NCI-H1092 treated with DMSO at 0.1 percent for 48 hours (cell line): ENCODE measurements around the gene SORCS2.

Experiments
- DNase-seq: peaks from one replicate; lab custom pipeline; 2025; lab: John Stamatoyannopoulos, UW

The SORCS2 gene

GRCh38 chr4:7428261-7429068 lies 236.1 kb downstream of the SORCS2 start:
- DNase-seq = no peak

GRCh38 chr4:7429069-7429416 lies 236.7 kb downstream of the SORCS2 start:
- DNase-seq = no peak

DNA sequence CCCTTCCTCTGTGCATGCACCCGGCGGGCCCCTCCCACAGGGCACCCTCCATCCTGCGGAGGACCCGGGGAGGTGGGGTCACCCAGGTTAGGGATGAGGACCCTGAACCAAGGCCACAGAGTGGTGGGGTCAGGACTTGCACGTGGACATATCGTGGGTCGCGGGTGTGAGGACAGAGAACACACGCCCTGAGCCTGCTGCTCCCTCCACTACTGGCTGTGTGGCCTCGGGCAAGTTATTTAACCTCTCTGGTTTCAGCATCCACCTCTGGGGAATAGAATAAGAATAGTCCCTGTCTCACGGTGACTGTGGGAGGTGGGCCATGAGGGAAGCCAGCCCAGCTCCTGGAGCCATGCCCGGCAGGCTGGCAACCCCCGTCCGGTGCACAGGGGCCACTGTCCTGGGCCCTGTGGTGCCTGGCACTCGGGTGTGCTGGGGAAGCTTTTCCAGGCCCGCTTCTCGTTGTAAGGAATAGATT lies 237.3 kb downstream of the SORCS2 start:
- no peak for DNase-seq

- DNase-seq = no peak
Measured at GRCh38 chr4:7430368-7430964, 238.1 kb downstream of the SORCS2 start.

DNA sequence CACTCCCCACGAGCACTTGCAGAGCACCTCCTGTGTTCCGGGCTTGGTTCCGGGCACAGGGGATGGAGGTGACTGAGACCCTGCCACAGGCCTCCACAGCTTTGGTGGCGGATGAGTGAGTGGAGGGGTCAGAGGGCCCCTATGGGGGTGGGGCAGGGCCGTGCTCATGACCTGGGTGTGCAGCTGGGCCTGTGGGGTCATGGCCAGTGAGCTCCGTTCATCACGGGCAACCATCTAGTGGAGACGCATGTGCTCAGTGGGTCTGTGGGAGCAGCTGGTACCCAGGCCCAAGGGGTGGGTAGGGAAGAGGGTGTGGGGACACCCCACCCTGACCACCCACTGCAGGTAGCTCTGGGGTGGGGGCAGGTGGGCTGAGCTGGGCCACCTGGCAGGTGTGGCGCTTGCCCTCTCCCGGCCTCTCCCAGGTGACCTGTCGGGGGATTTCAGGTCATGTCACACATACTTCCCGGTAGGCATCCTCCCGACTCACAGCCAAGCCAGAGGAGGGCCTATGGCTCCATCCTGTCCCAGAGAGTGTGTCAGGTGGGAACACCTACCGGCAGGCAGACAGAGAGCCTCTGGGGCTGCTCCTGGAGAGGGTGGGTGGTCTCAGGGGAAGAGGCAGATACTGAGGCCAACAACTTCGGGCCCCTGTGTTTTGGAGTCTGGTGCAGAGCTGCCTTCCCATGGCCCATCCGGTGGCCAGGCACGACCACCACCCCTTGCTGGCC lies 238.8 kb downstream of the SORCS2 start:
- no peak for DNase-seq

- DNase-seq = no peak
Measured at GRCh38 chr4:7431696-7432530, 239.6 kb downstream of the SORCS2 start.

GRCh38 chr4:7432531-7433375 lies 240.4 kb downstream of the SORCS2 start:
- no peak for DNase-seq

DNA sequence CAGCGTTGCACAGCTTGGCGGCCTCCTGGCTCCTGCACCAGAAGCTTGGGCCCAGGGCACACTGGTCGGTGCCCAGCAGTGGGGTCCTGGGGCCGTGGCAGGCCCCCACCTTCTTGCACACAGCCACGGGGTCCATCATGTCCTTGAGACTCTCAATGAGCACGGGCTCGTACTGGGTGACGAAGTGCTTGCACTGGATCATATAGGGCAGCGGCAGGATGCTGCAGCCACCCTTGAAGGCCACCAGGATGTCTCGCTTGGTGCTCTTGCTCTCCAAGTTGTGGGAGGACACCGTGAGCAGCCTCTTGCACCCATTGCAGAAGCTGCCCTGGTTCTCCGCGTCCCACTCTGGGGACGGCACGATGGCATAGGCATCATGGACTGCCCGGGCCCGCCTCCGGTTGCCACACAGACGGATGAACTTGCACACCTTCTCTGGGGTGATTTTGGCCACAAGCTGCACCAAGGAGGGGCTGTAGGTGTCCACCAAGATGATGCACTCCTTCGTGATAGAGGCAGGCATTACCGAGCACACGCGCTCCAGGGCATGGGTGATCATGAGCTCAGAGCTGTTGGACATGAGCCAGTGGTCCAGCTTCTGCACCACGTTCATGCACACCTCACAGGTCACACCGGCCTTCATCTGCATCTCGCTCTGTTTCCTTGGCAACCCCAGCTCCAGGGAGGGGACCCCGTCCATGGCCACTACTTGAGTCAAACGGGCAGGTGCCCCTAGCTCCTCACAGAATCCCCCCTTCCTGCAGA lies 241.2 kb downstream of the SORCS2 start:
- DNase-seq = no peak

- no peak for DNase-seq
Measured at GRCh38 chr4:7434141-7434765, 241.9 kb downstream of the SORCS2 start.

DNA sequence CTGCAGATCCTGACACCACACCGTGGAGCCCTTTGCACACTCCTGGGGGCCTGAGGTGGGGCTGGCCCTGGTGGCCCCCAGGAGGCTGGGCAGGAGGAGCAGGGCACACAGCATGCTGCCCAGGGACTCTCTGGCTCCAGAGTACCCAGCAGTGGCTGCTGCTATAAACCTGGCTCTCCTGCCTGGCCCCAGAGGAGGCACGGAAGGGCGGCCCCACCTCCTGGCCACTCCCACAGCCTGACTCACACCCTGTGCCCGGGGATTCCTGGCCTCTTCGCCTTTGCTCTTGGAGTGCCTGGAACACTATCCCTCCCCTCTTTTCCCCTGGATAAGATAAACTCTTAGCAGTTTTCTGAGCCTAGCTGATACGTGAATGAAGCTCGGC lies 242.4 kb downstream of the SORCS2 start, which contains the start of gene PSAPL1:
PSAPL1 (minus strand) TSS at position 165 of the 385 bp plus-strand sequence; CDS start at position 114, 51 bp downstream.
- DNase-seq = no peak

DNA sequence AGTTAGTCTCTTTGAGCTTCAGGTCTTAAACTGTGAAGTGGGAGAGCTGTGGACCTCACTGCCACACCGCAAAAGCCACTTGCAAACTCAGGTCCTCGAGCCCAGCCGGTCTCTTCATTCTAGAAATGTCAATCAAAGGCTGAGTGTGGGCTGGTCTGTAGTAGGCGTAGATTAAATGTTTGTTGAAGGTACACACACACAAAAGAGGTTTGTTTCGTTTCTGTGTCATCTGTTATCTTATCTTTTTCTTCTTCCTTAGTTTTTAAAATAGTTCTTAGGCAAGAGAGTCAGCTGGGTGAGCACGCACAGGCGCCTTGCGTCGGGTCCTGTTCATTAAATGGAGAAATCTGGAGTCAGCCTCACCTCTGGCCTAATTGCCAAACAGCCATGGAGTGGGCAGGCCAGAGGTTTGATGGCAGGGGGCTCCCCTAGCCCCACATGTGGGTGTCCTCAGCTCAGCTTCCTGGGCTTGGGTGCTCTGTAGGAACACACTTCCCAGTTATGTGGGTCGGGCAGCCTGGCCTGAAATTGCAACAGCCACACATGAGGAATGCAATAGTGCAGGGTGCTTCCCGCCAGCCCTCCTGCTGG lies 243.2 kb downstream of the SORCS2 start:
- no peak for DNase-seq

DNA sequence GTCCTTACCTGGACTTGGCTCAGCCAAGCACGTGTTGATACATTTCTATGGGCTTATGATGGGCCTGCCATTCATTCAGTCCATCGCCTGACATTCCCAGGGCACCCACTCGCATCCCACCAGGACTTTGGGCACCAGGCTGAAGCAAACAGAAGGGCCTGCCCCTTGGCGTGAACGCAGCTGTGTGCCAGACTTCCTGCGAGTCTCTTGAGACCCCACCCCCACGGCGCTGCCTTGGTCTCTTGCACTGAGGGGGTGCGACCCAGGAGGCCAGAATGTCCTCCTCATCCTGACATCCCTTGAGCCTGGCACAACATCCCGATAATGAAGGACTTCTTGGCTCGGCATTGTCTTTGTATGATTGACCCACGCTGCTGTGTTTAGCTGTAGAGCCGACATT lies 243.9 kb downstream of the SORCS2 start:
- DNase-seq = no peak

DNA sequence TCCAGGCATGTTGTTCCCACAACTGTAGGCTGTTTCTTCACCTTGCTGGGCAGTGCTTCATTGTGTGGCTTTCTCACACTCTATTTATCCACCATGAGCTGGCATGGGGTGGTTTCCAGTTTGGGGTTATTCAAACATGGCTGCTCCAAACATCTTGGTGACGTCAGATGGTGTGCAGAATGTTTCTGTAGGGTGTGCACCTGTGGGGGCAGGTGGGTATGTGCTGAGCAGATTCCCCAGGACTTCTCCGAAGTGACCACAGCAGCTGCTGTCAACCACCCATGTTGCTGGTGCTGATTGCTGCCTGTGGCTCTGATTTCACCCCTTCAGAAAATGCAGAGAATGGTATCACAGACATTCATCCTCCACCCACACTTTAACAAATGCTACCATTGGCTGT lies 247.4 kb downstream of the SORCS2 start:
- DNase-seq = no peak

DNA sequence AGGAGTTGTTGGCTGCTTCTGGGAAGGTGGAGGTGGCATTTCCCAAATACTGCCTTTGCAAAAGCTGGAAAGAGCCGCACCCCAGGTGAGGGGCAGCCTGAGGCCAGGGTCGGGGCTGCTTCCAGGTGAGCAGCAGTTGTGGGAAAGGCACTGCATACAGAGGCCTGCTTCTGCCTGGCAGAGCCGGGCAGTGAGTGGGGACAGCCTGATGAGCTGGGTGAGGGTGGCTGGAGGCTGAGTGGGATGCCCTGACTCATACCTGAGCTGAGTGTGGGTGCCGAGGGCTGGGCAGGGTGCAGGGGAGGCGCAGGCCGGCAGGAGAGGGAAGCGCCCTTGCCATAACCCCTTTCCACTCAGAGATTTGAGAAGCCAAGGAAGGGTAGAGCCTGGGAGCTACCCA lies 248.9 kb downstream of the SORCS2 start:
- no peak for DNase-seq

DNA sequence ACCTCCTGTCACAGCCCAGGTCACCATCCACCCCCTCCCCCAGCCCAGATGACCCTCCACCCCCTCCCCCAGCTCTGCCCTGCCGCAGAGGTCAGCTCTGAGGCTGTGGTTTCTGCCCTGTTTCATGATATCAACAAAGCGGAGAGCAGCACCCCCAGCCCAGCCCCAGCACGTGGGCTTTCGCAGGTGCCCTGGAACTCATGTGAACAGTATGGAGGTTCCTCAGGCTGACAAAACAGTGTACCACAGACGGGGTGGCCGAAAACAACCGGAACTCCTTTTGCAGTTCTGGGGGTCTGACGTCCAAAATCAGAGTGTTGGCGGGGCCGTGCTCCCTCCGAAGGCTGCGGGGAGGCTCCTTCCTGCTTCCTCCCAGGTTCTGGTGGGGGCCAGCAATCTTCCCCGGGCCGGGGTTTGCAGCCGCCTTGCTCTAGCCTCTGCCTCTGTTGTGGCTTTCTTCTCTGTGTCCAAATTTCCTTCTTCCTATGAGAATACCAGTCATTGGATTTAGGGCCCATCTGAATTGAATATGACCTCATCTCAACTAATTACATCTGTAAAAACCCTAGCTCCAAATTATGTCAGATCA lies 250.3 kb downstream of the SORCS2 start:
- no peak for DNase-seq

- no peak for DNase-seq
Measured at GRCh38 chr4:7444314-7444713, 252.0 kb downstream of the SORCS2 start.

DNA sequence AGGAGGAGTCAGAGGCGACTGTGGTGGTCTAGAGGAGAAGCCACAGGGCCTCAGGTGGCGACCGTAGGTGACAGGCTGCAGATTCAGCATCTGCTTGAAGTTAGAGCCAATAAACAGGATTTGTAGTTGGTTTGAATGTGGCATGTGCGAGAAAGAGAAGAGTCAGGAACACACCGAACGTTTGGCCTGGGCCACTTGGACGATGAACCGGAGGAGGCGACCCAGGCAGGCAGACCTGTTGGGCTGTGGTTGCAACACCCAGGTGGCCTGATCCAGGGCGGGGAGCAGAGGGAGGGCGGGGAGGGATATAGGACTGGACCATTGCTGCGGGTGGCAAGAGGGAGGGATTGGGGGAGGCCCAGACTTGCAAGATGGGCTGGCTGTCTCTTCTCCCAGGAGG lies 252.4 kb downstream of the SORCS2 start:
- DNase-seq = no peak

- no peak for DNase-seq
Measured at GRCh38 chr4:7447236-7447635, 254.9 kb downstream of the SORCS2 start.

DNA sequence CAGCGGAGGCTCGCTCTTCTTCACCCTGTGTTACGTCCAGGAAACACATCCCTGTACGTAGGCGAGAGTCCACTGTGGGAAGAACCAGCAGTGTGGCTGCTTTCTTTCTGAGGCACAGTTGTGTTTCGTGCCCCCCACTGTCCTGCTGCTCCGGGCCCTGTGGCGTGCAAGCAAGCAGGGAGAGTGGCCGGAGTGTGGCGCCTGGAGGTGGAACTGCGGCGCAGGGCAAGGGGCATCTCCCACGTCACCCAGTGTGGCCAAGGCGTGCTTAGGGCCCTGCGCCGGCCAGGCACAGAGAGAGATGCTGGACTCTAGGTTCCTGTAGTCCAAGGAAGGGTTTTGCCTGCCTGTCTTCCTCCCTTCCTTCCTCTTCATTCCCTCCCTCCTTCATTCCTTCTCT lies 255.7 kb downstream of the SORCS2 start:
- DNase-seq = no peak
